HG03558 (cell line): Measurements from ENCODE around the gene COPS9.

Experiments used
- ATAC-seq: cut with Tn5 transposase; IDR thresholded peaks from one replicate; pipeline ENCODE4 v1.9.1; 2021; ENCODE audit warnings: moderate number of reproducible peaks; ENCODE audit not compliant: unreplicated experiment; ENCODE audit errors: extremely low read depth

COPS9 gene

DNA sequence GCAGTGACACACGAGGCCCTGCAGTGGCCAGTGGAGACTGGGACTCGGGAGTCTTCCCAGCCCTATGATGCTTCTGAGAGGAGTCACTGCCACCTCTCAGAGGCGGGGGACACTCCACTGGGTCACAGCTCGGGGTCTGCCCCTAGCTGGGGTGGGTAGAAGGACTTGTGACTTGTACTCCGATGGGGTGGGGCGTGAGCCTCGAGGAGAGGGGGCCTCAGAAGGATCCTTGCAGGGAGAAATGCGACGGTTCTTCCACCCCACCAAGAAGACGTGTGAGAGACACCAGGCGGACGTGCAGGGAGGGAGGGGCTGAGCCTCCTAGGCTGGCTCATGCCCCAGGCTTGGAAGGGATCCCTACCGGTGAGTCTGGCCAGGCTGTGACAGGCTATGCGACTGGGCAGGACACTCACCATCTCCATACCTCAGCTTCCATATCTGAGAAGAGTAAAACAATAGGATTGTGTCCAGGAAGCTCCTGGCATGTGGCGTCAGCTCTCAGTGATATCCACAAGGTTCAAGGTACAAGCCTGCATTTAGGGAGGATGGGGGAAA lies 15.4 kb upstream of the COPS9 start:
- ATAC-seq, result no peak

DNA sequence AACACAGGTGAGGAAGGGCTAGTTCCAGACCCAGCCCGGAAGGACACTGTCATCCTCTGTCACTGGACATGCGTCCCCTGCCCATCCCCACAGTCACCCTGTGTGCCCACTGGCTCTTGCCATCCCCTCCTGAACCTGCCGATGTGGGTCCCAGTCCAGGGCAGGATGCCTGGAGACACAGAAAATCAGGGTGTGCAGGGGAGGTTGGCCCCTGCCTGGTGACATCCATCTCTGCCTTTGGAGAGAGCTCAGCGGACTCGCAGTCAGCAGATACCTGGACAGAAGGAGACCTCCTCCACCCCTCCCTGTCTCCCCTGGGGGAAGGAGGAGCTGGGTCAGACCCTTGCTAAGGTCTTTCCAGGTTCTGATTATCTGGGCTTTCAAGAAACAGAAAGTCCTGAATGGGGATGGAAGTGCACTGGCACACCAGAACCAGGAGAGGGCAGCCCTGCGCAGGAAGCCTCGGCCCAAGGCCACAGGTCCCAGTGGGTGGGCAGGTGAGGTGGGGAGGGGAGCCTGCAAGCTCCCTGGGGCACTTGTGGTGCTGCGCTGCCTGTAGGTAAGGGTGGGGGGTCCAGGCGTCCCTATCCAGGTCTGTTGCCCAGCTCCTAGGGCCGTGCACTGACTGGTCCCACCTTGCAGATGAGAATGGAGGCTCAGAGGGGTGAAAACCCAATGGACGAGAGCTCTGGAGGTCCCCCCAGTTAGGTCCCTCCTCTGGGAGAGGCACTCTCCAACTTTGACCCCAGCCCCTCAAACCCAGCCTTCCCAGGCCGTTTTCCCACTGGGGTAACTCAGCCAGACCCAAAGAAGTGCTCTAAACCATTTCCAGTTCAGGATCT lies 14.1 kb upstream of the COPS9 start:
- no peak for ATAC-seq

DNA sequence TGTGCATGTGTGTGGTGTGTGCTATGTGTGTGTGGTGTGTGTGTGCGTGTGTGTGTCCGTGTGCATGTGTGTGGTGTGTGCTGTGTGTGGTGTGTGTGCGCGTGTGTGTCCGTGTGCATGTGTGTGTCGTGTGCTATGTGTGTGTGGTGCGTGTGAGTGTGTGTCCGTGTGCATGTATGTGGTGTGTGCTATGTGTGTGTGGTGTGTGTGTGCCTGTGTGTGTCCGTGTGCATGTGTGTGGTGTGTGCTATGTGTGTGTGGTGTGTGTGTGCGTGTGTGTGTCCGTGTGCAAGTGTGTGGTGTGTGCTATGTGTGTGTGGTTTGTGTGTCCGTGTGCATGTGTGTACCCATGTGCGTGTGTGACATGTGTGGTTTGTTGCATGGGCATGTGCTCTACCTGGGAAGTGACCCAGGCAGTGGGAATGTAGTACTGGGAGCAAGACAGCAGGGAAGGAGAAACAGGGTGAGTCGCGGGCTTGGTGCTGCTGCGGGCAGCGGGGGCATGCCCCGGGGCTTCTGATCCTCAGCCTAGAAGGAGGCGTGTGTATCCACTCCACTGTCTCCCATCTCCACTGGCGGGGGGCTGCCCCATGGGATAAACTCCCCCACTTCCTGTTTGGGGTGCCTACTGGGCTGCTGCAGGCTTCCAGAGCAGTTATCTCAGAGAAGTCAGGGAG lies 11.9 kb upstream of the COPS9 start:
- no peak for ATAC-seq

DNA sequence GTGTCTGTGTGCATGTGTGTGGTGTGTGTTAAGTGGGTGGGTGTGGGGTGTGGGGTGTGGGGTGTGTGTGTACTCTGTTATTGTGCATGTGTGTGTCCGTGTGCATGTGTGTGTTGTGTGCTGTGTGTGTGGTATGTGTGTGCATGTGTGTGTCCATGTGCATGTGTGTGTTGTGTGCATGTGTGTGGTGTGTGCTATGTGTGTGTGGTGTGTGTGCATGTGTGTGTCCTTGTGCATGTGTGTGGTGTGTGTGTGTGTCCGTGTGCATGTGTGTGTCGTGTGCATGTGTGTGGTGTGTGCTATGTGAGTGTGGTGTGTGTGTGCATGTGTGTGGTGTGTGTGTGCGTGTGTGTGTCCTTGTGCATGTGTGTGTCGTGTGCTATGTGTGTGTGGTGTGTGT lies 11.3 kb upstream of the COPS9 start:
- no peak for ATAC-seq

DNA sequence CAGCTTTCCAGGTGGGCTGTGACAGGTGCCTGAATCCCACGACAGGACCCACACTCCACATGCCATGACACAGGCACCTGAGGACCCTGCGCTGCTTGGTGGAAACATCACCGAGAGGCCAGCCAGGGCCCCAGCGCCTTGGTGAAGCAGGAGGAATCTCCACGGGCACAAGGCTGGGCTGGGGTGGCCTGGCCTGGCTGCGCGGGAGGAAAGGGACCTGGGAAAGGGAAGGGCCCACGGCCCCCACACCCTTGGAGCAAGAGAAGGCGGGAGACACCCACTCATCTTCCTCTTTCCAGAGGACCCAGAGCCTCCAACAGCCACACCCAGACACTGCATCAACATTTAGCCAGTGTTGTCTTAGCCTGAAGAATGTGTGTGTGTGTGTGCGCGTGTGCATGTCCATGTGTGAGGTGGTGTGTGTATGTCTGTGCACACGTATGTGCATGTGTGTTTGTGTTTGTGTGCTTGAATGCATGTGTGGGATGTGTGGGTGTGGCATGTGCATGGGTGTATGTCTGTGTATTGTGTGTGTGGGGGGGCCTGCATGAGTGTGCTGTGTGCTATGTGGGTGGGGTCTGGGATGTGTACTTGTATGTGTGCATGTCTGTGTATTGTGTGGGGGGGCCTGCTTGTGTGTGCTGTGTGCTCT lies 10.6 kb upstream of the COPS9 start:
- no peak for ATAC-seq

DNA sequence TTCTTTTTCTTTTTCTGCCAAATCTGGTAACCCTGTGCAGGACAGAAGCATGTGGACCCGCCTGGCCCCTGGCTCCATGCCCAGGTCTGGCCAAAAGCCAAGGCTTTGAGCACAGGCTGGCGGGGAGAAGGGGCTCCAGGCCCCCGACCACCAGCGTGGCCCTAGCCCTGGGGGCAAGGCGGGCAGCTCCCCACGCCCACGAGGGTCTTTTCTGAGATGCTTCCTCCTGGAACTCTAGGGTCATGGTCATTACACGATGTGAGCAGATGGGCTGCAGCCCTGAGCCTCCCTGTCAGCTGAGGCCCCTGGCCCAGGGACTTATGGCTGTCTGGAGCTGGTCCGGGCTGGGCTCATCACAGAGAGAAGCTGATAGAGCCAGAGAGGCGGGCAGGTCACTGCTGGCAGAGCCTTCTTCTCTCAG lies 10.0 kb upstream of the COPS9 start:
- no peak for ATAC-seq

DNA sequence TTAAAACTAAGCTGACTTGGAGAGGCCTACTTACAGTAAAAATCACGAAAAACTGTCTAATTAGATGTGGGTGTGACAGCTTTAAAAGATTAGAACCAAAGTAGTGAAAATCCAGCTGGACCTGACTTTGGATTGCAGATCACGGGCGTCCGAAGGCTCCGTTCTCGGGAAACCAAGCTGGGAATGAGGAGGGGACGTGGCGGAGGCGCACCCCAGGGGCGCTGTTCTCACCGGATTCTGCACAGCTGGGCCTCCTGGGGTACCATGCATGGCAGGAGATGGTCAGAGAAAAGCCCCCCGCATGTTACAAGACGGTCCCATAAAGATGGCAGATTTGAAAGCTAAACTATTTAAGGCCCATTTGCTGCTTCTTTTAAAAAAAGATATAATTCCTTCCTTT lies 9.4 kb upstream of the COPS9 start:
- no peak for ATAC-seq

DNA sequence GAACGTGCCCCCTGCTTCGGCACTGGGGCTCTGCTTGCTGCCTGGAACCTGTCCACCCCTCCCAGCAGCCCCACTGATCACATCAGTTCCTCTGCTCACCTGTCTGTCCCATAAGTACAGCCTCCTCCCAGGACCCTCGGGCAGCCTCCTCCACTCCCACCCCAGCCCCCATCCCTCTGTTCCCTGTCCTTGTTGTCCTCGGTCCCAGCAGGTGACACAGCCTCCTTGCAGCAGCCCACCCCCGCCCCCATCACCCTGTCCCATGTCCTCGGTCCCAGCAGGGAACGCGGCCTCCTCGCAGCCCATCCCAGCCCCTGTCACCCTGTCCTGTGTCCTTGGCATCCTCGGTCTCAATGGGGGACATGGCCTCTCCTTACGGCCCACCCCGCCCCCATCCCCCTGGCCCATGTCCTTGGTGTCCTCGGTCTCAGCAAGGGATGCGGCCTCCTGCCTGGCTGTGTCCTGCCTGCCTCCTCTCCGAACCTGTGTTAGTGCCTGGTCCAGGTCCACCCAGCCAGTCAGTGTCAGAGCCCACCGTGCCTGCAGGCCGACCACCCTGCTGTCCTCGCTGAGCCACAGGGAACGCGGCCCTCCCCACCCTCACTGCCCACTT lies 8.7 kb upstream of the COPS9 start:
- ATAC-seq, result no peak

DNA sequence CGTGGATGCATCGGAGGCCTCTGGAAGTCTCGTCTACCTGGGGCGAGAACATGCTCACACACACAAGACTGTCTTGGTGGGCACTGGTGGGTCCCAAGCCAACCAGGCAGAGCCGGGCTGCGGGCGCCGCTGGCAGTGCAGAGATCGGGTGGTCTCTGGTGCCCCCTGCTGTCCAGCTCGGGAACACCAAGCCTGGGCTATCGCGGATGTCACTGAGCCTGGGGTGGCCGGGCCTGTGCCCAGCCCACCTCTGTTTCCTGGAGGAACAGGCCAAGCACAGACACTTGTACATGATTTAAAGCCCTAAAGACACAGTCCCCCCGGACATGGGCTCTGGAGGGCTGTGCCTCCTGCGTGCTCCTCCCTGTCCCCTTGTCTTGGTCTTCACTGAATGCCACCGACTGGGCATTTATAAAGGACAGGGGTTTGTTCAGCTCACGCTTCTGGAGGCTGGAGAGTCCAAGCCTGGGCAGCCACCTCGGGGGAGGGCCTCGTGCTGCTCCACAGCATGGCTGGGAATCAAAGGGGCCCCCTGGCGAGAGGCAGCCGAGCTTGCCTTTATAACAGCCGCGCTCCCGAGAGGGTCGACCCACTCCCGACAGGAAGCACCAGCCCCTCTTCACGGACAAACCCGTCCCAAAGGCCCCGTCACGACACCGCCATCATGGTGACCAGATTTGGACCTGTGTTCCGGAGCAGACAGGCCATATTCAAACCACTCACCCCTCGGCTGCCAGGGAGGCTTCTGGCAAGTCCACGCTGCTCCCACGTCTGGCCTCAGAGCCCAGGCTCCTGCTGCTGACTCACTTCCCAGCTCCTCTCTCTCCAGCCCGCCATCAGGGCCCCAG lies 7.9 kb upstream of the COPS9 start:
- ATAC-seq, result no peak

DNA sequence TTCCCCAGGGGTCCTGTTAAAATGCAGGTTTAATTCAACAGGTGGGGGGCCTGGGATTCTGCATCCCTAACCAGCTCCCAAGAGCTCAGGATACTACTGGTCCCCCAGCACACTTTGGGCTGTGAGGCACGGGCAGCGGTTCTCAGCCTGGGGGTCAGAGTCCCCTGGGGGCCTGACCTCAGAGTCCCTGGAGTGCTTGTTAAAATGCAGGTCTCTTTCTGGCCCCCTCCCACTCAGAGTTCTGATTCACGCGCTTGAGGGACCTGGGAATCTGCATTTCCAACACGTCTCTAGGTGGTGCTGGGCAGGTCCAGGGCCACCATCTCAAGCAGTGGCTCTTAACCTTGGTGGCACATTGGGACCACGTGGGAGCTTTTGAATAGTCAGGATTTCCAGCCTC lies 7.2 kb upstream of the COPS9 start:
- ATAC-seq, result no peak

DNA sequence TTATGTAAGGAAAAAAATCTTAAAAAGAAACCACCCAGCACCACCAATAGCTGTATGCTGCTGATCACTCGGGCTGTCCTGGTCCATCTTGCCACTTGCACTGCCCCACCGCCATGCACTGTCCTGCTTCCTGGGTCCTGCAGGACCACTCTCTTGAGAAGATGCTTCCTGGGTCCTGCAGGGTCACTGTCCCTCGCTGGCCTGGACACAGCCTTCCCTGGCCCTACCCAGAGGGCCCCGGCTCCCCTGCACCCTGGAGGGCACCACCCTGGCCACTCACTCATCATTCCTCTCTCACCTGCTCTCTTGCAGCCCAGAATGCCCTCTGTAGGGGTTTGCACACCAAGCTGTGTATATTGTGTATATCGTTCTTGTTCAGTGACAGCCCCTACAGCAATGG lies 6.8 kb upstream of the COPS9 start:
- no peak for ATAC-seq

DNA sequence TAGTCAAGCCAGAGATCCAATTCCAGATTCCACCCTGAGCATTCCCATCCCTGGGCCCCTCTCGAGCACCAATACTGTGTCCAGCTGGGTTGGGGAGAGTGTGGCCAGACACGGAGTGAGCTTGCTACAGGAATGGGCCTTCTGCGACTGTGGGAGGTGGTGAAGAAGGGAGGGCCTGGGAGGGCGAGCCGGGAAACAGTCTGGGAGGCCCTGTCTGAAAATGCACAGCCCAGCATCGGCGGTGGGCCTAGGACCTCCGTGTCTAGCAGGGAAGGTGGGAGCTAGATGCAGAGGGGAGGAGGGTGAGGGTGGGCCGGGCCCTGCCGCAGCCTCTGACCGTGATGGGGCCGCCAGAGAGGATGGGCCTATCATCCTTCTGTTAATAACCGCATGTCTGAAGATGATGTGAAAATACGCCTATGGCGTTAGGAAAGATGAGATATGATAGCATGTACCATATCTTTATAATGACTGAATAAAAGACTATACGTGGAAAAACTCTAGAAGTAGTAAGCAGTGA lies 6.2 kb upstream of the COPS9 start:
- no peak for ATAC-seq

DNA sequence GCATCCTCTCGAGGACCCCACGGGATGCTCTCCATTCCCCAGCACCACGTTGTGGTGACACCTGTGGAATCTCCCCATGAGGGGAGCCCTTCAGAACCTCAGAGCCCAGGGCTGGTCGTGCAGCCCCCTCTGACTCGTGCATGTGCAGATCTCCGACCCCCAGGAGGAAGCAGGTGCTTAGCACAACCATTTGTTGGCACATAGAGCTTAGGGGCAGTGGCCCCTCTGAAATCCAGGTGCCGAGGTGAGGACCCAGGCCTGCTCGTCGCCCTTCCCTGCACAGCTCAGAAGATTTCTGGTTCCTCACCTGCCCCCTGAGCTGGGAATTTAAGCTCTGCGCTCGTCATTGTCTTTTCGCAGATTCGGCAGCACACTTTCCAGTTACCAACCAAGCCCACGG lies 5.6 kb upstream of the COPS9 start:
- no peak for ATAC-seq

DNA sequence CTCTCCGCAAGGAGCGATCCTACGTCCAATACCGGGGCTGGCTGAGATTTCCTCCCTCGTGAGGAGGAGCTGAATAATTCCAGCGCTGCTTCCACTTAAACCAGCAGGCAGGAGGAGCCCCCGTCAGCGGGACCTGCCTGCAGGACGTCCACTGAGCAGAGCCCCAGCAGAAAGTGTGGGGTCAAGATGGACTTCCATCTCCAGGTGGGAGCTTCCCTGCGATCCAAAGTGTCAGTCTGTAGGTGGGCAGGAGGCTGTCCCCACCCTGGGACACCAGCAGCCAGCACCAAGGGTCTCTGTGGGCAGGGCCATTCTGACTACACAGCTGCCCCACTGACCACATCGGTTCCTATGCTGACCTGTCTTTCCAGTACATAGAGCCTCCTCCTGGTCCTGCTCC lies 4.8 kb upstream of the COPS9 start:
- ATAC-seq, result no peak

DNA sequence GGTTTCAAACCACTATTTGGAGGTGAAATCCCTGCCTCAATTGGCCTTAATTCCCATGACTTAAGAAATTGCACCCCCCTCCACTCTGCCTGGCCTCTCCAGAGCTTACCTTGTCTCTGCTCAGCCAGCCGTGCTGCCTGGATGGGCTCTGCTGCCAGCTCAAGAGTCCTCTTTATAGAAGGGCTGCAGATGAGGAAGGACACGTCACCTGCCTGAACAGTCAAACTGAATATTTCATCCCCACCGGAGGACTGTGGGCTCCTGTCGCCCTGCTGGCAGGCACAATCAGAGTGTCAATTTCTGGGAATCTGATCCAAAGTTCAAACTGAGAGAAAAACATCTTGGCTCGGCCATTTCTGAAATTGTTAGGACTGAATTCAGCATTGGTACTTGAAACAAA lies 4.4 kb upstream of the COPS9 start, which contains the start of gene OTOS:
TSS of gene OTOS (minus strand) at position 148 of the 400 bp plus-strand sequence. CDS start 332 bp downstream, outside the sequence.
- ATAC-seq, result no peak

DNA sequence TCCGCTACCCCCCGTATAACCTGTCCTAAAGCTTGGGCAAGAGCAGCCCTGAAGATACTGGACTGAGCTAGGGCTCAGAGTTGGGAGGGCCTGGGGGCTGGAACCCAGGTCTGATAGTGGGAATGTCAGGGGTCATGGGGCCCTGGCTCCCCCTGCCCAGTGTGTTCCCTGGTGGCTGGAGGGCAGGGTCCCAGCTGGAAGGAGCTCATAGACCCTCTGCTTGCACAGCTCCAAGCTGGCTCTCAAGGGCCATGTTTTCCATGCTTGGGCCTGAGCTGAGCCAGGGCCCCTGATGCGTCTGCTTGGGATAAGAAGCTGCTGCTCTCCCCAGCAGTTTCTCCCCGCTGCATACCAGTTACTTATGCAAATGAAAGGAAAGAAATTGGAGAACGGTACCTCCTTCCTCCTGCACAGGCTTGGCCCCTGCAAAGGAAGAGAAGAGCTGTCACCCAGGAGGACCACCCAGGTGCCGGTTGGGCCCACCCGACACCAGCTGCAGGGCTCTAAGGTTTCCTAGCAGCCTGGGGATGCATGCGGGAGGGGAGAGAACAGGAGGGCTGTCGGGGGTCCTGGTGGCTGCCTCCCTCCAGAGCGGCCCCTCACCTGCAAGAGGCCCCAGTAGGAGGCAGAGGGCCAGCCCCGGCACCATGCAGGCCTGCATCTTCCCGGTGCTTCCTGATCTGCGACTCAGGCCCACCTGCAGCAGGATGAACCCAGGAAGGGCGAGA lies 3.7 kb upstream of the COPS9 start:
- no peak for ATAC-seq

DNA sequence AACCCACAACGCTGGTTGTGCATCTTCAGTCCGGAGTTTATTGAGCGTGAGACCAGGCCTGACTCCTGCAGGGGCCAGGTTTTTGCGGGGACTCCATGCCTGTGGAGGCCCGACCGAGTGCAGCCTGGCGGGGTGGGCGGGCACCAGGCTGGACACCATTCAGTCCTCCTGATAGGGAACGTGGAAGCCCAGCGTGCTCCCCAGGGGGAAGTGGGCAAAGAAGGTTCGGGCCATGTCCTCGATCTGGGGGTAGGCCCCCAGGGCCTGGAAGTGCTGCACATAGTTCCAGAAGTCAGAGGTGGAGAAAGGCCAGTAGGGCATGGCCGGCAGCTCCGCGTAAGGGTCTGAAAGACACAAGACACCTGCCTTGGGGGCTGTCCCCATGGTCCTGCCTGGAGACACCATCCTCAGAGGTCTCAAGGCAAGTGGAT lies 2.9 kb upstream of the COPS9 start:
- ATAC-seq, result no peak

DNA sequence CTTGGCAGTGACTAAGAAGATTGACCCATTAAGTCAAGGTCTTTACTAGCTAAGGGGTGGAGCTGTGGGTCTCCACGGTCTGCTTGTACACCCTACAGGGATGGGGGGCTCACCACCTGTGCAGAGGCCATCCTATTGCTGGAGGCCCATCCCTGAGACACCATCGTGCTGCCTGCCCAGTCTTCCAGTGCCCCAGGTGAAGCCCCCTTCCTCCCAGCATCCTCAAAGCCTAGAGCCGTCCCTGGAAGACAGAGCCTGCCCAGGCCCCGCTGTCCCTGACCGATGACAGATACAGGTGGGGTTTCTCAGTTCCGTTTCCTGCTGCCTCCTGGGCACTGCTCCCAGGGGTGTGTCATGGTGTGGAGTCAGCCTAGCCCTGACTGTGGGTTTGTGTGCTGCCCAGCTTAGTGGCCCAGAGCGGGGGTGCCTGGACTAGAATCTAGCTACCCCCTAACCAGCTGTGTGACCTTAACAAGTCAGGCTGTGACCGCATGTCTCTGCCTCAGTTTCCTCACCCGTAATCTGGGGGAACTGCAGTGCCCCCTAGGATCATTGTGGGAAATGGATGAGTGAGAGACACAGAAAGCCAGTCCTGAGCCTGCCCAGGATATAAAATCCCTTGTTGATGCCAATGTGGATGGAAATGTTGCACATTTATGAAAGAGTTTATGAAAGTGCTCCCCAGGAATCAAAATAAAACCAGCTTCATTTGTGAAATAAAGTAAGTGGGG lies 2.3 kb upstream of the COPS9 start:
- no peak for ATAC-seq
